GM10248 (cell line): Measurements from ENCODE around the gene DENND2D.

Source experiments
- CTCF ChIA-PET: fragments of 300-600 bp; sonication (Branson Sonifier 250); formaldehyde crosslinking; extraction: SDS; loops from one replicate; lab custom pipeline; 2021; ENCODE audit warnings: antibody characterized with exemption; lab: Yijun Ruan, JAX
- POLR2A ChIA-PET: fragments of 350-650 bp; sonication (Branson Sonifier 250); formaldehyde crosslinking; extraction: SDS; loops from one replicate; lab custom pipeline; 2020; ENCODE audit warnings: antibody characterized with exemption; lab: Yijun Ruan, JAX
- DNase-seq: peaks from one replicate; pipeline ENCODE4 v3.0.0; 2012; ENCODE audit errors: extremely low spot score
- CTCF ChIP-seq: IDR thresholded peaks from 2 replicates; pipeline ENCODE4 v1.5.1; 2012; ENCODE audit warnings: mild to moderate bottlenecking, low read depth; ENCODE audit errors: extremely low read depth, missing control alignments, control extremely low read depth

The DENND2D gene

DNA sequence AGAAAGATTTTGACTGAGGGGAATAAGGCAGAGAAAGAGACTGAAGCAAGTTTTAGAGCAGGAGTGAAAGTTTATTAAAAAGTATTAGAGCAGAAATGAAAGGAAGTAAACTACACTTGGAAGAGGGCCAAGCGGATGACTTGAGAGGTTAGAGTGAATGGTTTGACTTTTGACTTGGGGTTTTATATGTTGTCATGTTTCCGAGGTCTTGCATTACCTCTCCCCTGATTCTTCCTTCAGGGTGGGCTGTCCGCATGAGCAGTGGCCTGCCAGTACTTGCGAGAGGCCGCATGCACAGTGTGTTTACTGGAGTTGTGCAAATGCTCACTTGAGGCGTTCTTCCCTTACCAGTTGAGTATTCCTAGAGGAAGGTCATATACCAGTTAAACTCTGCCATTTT lies 13.0 kb upstream of the DENND2D start:
- TF ChIP-seq CTCF, result no peak
- ChIA-PET POLR2A (no interaction called here), CTCF (interaction anchor here (0.9 to 11.1 kb wide), 4 partner anchors 10 to 120 kb away, joined by 3 to 158 read pairs (median 40); partner anchors contain the start of gene DENND2D)
- no peak for DNase-seq

DNA sequence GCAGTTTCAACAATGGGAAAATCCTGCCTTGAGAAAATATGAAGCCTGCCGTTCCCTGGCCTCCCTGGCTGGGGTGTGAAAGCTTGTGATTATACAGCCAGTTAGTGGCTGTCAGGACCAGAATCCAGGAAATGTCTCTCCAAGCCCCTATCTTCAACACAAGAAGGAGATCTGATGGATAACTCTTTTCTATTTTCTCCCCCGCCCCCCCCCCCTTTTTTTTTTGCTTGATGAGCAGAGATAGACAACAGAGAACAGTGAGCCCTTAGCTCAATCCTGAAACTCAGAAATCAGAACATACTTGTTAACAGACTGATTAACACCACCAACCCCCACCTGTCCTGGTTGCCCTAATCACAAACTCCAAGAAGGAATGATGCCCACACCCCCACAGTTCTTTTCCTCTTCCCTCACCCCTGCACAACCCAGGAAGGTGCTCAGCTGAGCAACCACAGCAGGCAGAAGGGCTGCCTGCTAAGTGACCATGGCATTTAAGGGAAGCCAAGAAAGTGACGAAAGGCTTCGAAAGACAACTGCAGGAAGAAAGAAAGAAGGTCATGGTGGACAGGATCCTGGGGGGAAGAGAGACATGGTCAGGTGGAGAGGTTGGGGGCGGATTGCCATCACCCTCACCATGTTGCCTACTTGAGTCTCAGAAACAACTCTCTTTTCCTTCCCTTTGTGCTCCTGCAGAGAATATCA lies 12.3 kb upstream of the DENND2D start:
- TF ChIP-seq CTCF, result no peak
- CTCF ChIA-PET, result interaction anchor here (0.6 to 2.8 kb wide), 2 partner anchors 11 to 14 kb away, joined by 3 to 10 read pairs; no protein-coding TSS in a partner anchor
- no peak for DNase-seq

GRCh38 chr1:111211921-111212320 lies 11.5 kb upstream of the DENND2D start:
- ChIA-PET CTCF (no interaction called here), POLR2A (no interaction called here)
- no peak for DNase-seq
- no peak for TF ChIP-seq CTCF

More for the DNA sequence above, 12.3 kb upstream of the DENND2D start:
- POLR2A ChIA-PET, result interaction anchor here (0.6 kb wide), 1 partner anchor 8 kb away, joined by 4 read pairs; no protein-coding TSS in a partner anchor

GRCh38 chr1:111209622-111210021 lies 9.2 kb upstream of the DENND2D start:
- no peak for TF ChIP-seq CTCF
- DNase-seq, result no peak
- ChIA-PET CTCF (interaction anchor here (1.6 kb wide), 1 partner anchor 11 kb away, joined by 5 read pairs; no protein-coding TSS in a partner anchor), POLR2A (no interaction called here)

DNA sequence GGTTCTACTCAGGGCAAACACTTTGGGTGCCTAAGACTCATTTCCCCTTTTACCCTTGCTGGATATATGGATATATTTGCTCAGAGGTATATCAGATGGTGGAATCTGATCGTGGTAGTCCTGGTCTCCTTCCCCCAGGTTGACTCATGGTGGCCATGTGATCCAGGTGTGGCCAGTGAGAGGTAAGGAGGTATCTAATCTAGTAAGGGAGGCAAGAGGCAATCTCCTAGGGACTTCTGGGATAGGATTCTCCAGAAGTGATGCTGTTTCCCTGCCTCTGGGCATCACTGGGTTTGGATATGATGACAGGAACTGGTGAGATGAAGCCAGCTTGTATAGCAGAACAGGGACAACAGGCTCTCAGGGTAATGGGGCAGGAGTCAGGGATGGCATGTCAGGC lies 8.5 kb upstream of the DENND2D start:
- POLR2A ChIA-PET, result no interaction called here
- no peak for DNase-seq
- CTCF ChIA-PET, result interaction anchor here (1.6 kb wide), 1 partner anchor 11 kb away, joined by 5 read pairs; no protein-coding TSS in a partner anchor
- no peak for TF ChIP-seq CTCF

DNA sequence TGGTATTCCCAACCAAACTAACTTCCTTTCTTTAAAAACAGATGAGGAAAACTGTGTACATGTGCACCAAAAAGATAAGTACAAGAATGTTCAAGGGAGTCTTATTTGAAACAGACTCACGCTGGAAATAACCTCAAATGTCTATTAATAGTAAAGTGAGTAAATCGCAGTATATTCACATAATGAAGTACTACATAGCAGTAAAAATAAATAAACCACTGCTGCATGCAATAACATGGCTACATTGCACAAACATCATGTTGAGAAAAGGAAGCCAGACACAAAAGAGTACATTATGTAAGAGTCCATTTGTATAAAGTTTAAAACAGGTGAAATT lies 5.2 kb upstream of the DENND2D start:
- ChIA-PET POLR2A (no interaction called here), CTCF (interaction anchor here (1.0 kb wide), 1 partner anchor 12 kb away, joined by 3 read pairs; no protein-coding TSS in a partner anchor)
- TF ChIP-seq CTCF, result no peak
- DNase-seq, result no peak
